ENCODE results near the gene BOC. TPM values are rescaled to one million over a fixed set of nuclear protein-coding genes. Genes with fewer than 3 reads are reported as not detected.
A peak's percentile ranks its signal among the peaks of the same experiment; 100 is the strongest.

Gene BOC
- total RNA-seq, 1 experiment from 2014 or later = 3.5 TPM

GRCh38 chr3:113243846-113244245, 32.5 kb downstream of the BOC start:
- Histone ChIP-seq H2BK5ac (ENCODE audit: insufficient read length, low read length) (no peak overlapping the region), H3K9ac (ENCODE audit: extremely low read depth, insufficient read length, low read length) (no peak overlapping the region), H3T11ph (ENCODE audit: low read length) (no peak overlapping the region), H3K79me1 (ENCODE audit: insufficient read depth, low read depth, low read length, poor library complexity, severe bottlenecking) (no peaks in the 10 kb centered on the region), H2BK15ac (ENCODE audit: low read depth, low read length) (no peak overlapping the region), H4K91ac (ENCODE audit: insufficient read length, low read depth, low read length) (no peak overlapping the region), H4K20me1 (ENCODE audit: control insufficient read depth, insufficient read depth, insufficient read length) (no peaks in the 10 kb centered on the region), H3K27me3 (ENCODE audit: insufficient read depth, low read length) (no peaks in the 10 kb centered on the region), H2BK120ac (ENCODE audit: low read depth, low read length, poor library complexity, severe bottlenecking) (no peak overlapping the region), H3K23me2 (ENCODE audit: insufficient read length, low read depth, low read length, poor library complexity, severe bottlenecking) (no peaks in the 10 kb centered on the region), H3K18ac (ENCODE audit: insufficient read length, low read depth, low read length) (no peak overlapping the region), H2BK20ac (ENCODE audit: low read depth, low read length, poor library complexity, severe bottlenecking) (no peak overlapping the region), H3K9me3 (ENCODE audit: control insufficient read depth, low read depth, low read length) (no peaks in the 10 kb centered on the region), H3K23ac (ENCODE audit: insufficient read length, low read depth, low read length) (no peak overlapping the region), H3K4me2 (ENCODE audit: insufficient read depth, insufficient read length, low read length) (no peak overlapping the region), H3K4ac (ENCODE audit: low read depth, low read length) (no peak overlapping the region), H4K5ac (ENCODE audit: insufficient read length, low read depth, low read length) (no peak overlapping the region), H3K4me1 (ENCODE audit: insufficient read depth, low read length) (peaks cover 13% of the 10 kb centered on the region; the same call in 1 of the 2 replicates), H2BK12ac (ENCODE audit: insufficient read length, low read depth, low read length) (no peak overlapping the region), H3K27ac (ENCODE audit: insufficient read length, low read depth, low read length) (no peak overlapping the region), H3K56ac (ENCODE audit: insufficient read length, low read depth, low read length) (no peak overlapping the region), H3K79me2 (ENCODE audit: insufficient read depth, low read length) (no peaks in the 10 kb centered on the region), H3K14ac (ENCODE audit: insufficient read depth, low read length) (no peak overlapping the region), H2AK5ac (ENCODE audit: insufficient read length, low read length) (no peak overlapping the region), H2AFZ (ENCODE audit: low read length) (no peak overlapping the region), H4K8ac (replicated peaks; ENCODE audit: insufficient read length, low read depth, low read length) (no peak overlapping the region)
- Mint-ChIP-seq H3K27ac (peak overlapping the region in 2 of 3 experiments; percentile 6 to 68; a peak in 2 of 7 replicates), H3K4me1 (peaks cover 63 to 79% of the 10 kb centered on the region in 2 experiments), H3K36me3 (ENCODE audit: insufficient read depth in 1 of 3, low read depth in 3 of 3) (no peaks in the 10 kb centered on the region), H3K4me3 (0 out of 5 replicates have a peak overlapping the region, but pooled peaks of 1 of the 2 experiments have one; percentile 11), H3K9me3 (no peaks in the 10 kb centered on the region), H3K27me3 (ENCODE audit: low read depth) (no peaks in the 10 kb centered on the region)
- no peak for TF ChIP-seq CTCF (conservative IDR thresholded peaks at IDR 0.05)
- DNase-seq = peak; percentile 20
- WGBS (ENCODE audit: extremely low coverage, insufficient read length, low lambda C conversion rate) = no CpG with 5 or more reads among the region's 3 CpGs
